ENCODE measurements around the gene ANKRD65.

Gene ANKRD65

DNA sequence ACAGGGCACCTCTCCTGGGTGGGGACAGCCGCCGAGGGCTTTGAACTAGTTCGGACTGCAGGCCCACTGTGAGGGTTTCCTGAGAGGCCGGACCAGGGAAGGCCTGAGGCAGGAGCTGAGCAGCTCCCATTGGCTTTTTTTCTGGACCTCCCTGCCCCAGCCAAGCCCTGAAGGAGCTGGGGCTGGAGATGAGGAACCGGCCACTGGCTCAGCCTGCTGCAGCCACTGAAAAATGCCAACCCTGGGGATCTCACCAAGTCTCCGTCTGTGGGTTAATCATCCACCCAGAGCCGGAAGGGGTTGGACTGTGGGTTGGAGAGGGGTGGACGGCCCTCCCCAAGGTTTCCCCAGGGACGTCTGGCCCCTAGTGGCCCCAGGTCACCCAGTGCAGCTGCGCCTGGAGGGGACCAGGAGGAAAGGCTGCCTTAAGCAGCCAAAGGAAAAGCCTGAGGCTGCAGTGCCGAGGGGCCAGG lies 16.9 kb upstream of the ANKRD65 start:
- no peak for DNase-seq (ENCODE audit: extremely low read depth, low read depth)
- TF ChIP-seq, protein P1, sequence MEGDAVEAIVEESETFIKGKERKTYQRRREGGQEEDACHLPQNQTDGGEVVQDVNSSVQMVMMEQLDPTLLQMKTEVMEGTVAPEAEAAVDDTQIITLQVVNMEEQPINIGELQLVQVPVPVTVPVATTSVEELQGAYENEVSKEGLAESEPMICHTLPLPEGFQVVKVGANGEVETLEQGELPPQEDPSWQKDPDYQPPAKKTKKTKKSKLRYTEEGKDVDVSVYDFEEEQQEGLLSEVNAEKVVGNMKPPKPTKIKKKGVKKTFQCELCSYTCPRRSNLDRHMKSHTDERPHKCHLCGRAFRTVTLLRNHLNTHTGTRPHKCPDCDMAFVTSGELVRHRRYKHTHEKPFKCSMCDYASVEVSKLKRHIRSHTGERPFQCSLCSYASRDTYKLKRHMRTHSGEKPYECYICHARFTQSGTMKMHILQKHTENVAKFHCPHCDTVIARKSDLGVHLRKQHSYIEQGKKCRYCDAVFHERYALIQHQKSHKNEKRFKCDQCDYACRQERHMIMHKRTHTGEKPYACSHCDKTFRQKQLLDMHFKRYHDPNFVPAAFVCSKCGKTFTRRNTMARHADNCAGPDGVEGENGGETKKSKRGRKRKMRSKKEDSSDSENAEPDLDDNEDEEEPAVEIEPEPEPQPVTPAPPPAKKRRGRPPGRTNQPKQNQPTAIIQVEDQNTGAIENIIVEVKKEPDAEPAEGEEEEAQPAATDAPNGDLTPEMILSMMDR (IDR thresholded peaks at IDR 0.05; ENCODE audit: low read depth, low read length, missing control alignments) = no peak
- no peak overlapping the region for H3K4me3 ChIP-seq (replicated peaks; ENCODE audit: low read depth, low read length)

DNA sequence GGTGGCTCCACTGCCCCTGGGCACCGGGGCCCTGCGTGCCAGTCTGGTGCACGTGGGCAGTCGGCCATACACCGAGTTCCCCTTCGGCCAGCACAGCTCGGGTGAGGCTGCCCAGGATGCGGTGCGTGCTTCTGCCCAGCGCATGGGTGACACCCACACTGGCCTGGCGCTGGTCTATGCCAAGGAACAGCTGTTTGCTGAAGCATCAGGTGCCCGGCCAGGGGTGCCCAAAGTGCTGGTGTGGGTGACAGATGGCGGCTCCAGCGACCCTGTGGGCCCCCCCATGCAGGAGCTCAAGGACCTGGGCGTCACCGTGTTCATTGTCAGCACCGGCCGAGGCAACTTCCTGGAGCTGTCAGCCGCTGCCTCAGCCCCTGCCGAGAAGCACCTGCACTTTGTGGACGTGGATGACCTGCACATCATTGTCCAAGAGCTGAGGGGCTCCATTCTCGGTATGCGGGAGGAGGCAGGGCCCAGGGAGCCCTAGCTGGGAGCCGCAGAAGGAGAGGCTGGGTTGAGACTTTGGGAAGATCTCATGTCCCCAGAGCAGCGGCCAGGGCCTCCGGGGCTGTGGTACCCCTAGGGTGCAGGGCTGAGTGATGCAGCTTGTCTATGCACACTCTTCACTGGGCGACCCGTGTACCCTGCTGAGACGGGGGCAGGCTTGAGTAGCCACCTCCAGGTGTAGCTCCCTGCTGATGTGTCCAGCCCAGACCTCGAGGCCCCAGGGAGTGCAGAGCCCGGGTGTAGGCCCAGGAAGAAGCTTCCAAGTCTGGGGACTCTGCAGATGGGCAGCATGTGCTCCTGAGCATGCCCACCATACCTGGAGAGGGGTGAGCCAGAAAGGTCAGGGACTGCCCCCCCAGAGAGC lies 16.2 kb upstream of the ANKRD65 start:
- DNase-seq (ENCODE audit: extremely low read depth, low read depth) = no peak
- H3K4me3 ChIP-seq (replicated peaks; ENCODE audit: low read depth, low read length) = no peak overlapping the region
- TF ChIP-seq, protein P1 (IDR thresholded peaks at IDR 0.05; ENCODE audit: low read depth, low read length, missing control alignments) = no peak

DNA sequence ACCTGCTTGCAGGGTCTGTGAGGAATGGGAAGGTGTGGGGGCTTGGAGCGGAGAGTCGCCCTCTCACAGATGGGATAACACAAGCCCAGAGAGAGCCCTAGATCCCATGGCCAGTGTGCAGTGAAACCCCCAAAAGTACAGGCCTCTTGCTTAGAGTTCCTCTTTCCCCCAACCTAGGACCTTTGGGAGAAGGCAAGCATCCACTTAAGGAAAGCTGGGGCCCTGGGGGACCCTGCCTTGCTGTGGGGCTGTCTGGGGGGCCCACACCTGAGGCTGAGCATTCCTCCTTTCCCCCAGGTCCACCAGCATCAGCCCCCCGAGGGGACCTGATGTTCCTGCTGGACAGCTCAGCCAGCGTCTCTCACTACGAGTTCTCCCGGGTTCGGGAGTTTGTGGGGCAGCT lies 15.6 kb upstream of the ANKRD65 start:
- no peak for DNase-seq (ENCODE audit: extremely low read depth, low read depth)
- TF ChIP-seq, protein P1 (IDR thresholded peaks at IDR 0.05; ENCODE audit: low read depth, low read length, missing control alignments) = no peak
- H3K4me3 ChIP-seq (replicated peaks; ENCODE audit: low read depth, low read length) = no peak overlapping the region

DNA sequence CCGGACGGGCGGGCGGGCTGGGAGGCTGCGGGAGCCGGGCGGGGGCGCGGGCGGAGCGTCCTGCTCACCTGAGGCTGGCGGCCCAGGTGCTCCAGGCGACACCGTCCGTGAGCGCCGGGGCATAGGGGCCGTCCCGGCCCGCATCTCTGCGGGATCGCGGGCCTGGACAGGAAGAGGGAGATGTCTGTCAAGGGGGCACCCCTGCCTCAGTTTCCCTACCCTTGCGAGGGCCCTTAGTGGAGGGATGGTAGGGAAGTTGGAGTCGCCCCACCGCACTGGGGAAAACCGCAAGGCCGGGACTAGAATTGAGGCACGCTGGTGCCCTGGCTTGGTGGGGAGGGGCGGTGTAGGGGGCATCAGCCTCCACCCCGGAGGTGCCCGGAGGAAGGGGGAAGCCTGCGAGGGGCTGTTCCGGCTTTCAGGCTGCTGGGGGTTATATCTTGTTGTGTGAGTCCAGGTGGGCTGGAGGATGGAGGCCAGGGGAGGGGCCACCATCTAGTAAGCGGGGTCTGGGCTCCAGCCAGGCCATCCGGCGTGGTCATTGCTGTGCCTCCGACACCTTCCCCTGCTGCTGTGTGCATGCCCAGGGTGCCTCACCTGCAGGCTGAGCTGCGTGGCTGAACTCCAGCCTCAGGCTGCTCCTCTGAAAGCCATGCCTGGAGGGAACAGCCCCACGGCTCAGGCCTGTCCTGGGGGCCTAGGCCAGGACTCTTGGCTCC lies 15.0 kb upstream of the ANKRD65 start:
- DNase-seq (ENCODE audit: extremely low read depth, low read depth) = no peak
- H3K4me3 ChIP-seq (replicated peaks; ENCODE audit: low read depth, low read length) = peak overlapping the region; percentile 20
- TF ChIP-seq, protein P1 (IDR thresholded peaks at IDR 0.05; ENCODE audit: low read depth, low read length, missing control alignments) = no peak

DNA sequence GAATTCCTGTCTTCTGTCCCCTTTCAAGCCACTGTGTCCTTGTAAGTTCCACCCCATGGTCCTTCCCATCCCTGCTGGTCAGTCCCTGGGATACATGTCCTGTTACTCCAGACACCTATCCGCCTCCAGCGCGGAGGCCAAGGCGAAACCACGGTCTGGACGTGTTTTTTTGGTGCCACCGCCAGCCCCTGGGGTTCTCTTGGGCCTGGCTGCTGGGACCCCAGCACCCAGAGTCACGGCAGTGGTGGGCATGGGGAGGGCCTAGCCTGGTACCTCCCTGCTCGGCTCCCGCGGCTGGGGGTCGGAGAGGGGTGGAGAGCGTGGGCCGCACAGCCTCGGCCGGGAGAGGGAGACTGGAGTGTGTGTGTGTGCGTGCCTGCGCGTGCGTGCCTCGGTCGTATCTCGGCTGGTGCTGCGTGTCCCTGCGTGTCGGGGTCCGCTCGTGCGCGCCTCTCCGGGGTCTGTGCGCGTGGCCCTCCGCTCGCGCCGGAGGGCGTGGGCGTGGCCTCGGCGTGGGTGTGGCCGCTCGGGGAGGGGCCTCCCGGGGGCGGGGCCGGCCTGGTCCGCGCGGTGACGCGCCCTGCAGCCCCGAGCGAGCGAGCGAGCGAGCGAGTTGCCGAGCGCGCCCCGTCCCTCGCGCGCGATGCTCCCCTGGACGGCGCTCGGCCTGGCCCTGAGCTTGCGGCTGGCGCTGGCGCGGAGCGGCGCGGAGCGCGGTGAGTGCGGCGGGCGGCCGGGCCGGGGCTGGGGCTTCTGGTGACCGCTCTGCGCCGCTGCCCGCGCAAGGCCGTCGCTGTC lies 14.2 kb upstream of the ANKRD65 start, which contains the start of gene VWA1:
Gene VWA1, plus strand, starts transcription at position 585 of the 798 bp plus-strand sequence. Its CDS starts 59 bp downstream, at position 644.
- TF ChIP-seq, protein P1 (IDR thresholded peaks at IDR 0.05; ENCODE audit: low read depth, low read length, missing control alignments) = no peak
- peak within 1 kb of the TSS; percentile 20 for H3K4me3 ChIP-seq (replicated peaks; ENCODE audit: low read depth, low read length)
- no peak for DNase-seq (ENCODE audit: extremely low read depth, low read depth)

DNA sequence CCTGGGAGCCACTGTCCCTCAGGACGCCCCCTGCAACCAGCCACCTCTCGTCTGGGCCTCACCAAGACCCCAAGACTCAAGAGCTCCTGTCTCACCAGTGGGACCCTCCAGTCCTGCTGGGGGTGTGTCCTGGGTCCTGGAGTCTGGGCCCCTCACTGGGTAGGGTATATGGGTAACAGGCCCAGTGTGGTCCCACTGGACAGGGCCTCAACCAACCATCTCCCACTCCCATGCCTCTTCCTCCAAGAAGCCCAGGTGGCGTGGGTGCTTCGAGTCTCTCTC lies 13.7 kb upstream of the ANKRD65 start:
- DNase-seq (ENCODE audit: extremely low read depth, low read depth) = no peak
- TF ChIP-seq, protein P1 (IDR thresholded peaks at IDR 0.05; ENCODE audit: low read depth, low read length, missing control alignments) = no peak
- no peak overlapping the region for H3K4me3 ChIP-seq (replicated peaks; ENCODE audit: low read depth, low read length)

Measured in HFF-Myc (cell line).